HG02763 (cell line): ENCODE data around the gene GNG4.

ENCODE experiments used
- ATAC-seq: cut with Tn5 transposase; IDR thresholded peaks from one replicate; pipeline ENCODE4 v1.9.1; 2021; ENCODE audit warnings: mild to moderate bottlenecking, moderate library complexity; ENCODE audit not compliant: unreplicated experiment

Gene GNG4

GRCh38 chr1:235649368-235650163, at the start of gene GNG4:
Gene GNG4 (minus strand): TSS chr1:235649784. CDS start chr1:235583838, 65,946 bp downstream.
- no peak for ATAC-seq

- no peak for ATAC-seq
Measured at GRCh38 chr1:235697508-235697907, 47.9 kb upstream of the GNG4 start.

GRCh38 chr1:235689356-235689755, 39.8 kb upstream of the GNG4 start:
- no peak for ATAC-seq

- no peak for ATAC-seq
Measured at GRCh38 chr1:235688096-235688495, 38.5 kb upstream of the GNG4 start.

GRCh38 chr1:235683653-235684052, 34.1 kb upstream of the GNG4 start:
- ATAC-seq = no peak

GRCh38 chr1:235682216-235682615, 32.6 kb upstream of the GNG4 start:
- ATAC-seq = no peak

- no peak for ATAC-seq
Measured at GRCh38 chr1:235679644-235680043, 30.1 kb upstream of the GNG4 start.

- no peak for ATAC-seq
Measured at GRCh38 chr1:235679005-235679404, 29.4 kb upstream of the GNG4 start.

GRCh38 chr1:235675152-235675890, 25.7 kb upstream of the GNG4 start:
- ATAC-seq = no peak

- no peak for ATAC-seq
Measured at GRCh38 chr1:235673981-235674380, 24.4 kb upstream of the GNG4 start.

GRCh38 chr1:235671992-235672391, 22.4 kb upstream of the GNG4 start:
- no peak for ATAC-seq

- no peak for ATAC-seq
Measured at GRCh38 chr1:235670157-235670776, 20.7 kb upstream of the GNG4 start.

- ATAC-seq = no peak
Measured at GRCh38 chr1:235669277-235669676, 19.7 kb upstream of the GNG4 start.

- no peak for ATAC-seq
Measured at GRCh38 chr1:235663628-235664027, 14.0 kb upstream of the GNG4 start.

GRCh38 chr1:235661568-235661967, 12.0 kb upstream of the GNG4 start:
- ATAC-seq = no peak

- ATAC-seq = no peak
Measured at GRCh38 chr1:235659186-235659771, 9.7 kb upstream of the GNG4 start.

- ATAC-seq = no peak
Measured at GRCh38 chr1:235657747-235658526, 8.4 kb upstream of the GNG4 start.

GRCh38 chr1:235657269-235657668, 7.7 kb upstream of the GNG4 start:
- no peak for ATAC-seq

- no peak for ATAC-seq
Measured at GRCh38 chr1:235652364-235652763, 2.8 kb upstream of the GNG4 start.

GRCh38 chr1:235651170-235651806, 1.7 kb upstream of the GNG4 start:
- ATAC-seq = no peak
